Neural progenitor cell (in vitro differentiated cells): Measurements from ENCODE around the gene ACOXL.

Experiments
- CTCF ChIP-seq: fragments of 200-600 bp; sonication (generic); IDR thresholded peaks from 2 replicates; pipeline ENCODE4 v1.5.1; 2017; ENCODE audit warnings: antibody characterized with exemption, mild to moderate bottlenecking
- EZH2 ChIP-seq: fragments of 200-600 bp; sonication (generic); IDR thresholded peaks from 2 replicates; pipeline ENCODE4 v1.6.1; 2017; ENCODE audit warnings: antibody characterized with exemption, mild to moderate bottlenecking, moderate library complexity
- EZH2phosphoT487 ChIP-seq: fragments of 200-600 bp; sonication (generic); IDR thresholded peaks from 2 replicates; pipeline ENCODE4 v1.6.1; 2017; ENCODE audit warnings: antibody characterized with exemption

- no peak for TF ChIP-seq CTCF
- no peak for TF ChIP-seq EZH2
- no peak for TF ChIP-seq EZH2phosphoT487
Observed at GRCh38 chr2:110752871-110753270, 20.5 kb downstream of the ACOXL start.
